OCI-LY7 (cell line): Measurements from ENCODE around the gene ERCC2.

ENCODE experiments used
- CTCF ChIP-seq: fragments of 200-600 bp; sonication (generic); conservative IDR thresholded peaks from 2 replicates; pipeline ENCODE4 v1.5.1; 2014; ENCODE audit warnings: mild to moderate bottlenecking, antibody characterized with exemption, low read length, moderate library complexity, mixed read lengths
- EZH2phosphoT487 ChIP-seq: fragments of 200-600 bp; sonication (generic); IDR thresholded peaks from 2 replicates; pipeline ENCODE4 v1.6.1; 2018; ENCODE audit warnings: low read depth, borderline replicate concordance, mild to moderate bottlenecking, mixed run types, antibody characterized with exemption, low read length, moderate library complexity, mixed read lengths

GRCh38 chr19:45306518-45307027 is 63.8 kb downstream of the ERCC2 start:
- TF ChIP-seq CTCF: no peak
- no peak for TF ChIP-seq EZH2phosphoT487
